Measurements from ENCODE around the gene DUS1L.
"Not testable (repeated sequence)": the region's sequence is repeated elsewhere in the genome, so short reads cannot be mapped to it uniquely, and the experiment has no call there.

Gene DUS1L

DNA sequence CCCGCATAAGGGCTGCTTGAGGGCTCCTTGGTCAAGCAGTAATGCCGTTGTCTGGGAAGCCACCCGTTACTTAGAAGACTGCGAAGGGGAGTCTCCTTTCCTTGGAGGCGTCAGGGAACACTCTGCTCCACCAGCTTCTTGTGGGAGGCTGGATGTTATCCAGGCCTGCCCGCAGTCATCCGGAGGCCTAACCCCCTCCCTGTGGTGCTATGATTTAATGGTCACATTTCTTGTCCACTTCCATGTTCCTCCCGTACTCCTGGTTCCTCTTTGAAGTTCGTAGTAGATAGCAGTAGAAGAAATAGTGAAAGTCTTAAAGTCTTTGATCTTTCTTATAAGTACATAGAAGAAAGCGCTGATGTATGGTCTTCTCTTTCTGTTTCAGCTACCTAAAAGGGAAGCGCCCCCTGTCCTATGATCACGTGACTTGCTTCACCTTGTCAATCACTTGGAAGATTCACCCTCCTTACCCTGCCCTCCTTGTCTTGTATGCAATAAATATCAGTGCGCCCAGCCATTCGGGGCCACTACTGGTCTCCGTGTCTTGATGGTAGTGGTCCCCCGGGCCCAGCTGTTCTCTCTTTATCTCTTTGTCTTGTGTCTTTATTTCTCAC lies 26.7 kb downstream of the DUS1L start:
- DNase-seq: not testable (repeated sequence)

DNA sequence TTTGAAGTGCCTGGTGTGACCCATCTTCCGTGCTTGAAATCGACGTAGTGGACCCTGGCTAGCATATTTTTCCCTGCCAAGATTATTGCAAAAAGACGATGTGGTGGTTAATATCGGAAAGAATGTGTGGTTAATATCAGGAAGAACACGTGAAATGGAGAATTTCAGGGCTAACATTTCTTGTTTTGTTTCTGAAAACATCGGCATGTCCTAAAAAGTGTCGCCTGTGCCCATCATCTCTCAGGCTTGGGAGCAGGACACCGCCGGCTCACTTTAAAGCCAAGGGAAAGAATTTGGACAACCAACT lies 27.8 kb downstream of the DUS1L start:
- DNase-seq: no peak

- peak; percentile 98 for DNase-seq
These were observed 28.3 kb downstream of the DUS1L start, which contains the start of gene DCXR for GRCh38 chr17:82037092-82037888. Gene DCXR, minus strand, starts transcription at chr17:82037697. Its CDS starts 15 bp downstream, at chr17:82037682.

GRCh38 chr17:82036634-82037091 lies 28.9 kb downstream of the DUS1L start:
- no peak for DNase-seq

DNA sequence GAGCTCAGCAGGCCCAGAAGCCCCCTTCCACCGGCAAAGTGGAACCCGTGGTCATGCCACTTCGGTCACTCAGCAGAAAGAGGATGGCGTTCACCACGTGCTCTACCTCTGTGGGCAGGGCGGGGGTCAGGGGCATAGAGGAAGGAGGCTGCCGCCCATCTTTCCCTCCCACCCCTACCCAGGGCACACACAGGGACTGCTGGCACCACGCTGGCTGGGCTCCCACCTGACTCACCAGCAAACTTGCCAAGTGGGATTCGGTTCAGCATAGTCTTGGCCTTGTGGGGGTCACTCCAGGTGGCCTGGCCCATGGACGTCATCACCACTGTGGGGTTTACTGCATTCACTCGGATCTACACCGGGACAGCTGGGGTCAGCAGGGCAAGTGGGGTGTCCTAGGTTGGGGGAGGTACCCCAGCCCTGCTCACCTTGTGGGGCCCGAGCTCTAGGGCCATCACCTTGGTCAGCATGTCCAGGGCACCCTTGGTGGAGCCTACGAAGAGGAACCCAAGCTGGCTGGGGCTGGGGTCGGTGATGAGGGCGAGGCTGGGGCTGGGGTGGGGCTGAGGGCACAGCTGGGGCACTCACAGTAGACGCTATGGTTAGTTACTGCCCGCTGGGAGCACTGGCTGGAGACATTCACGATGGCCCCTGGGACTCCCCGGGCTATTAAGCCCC lies 29.5 kb downstream of the DUS1L start:
- DNase-seq: no peak

GRCh38 chr17:82035488-82035887 lies 30.1 kb downstream of the DUS1L start:
- DNase-seq: no peak

- no peak for DNase-seq
These were observed 31.1 kb downstream of the DUS1L start for GRCh38 chr17:82034371-82035011.

GRCh38 chr17:82033359-82034085 lies 32.1 kb downstream of the DUS1L start:
- DNase-seq: no peak

GRCh38 chr17:82031885-82032627 lies 33.5 kb downstream of the DUS1L start:
- peak; percentile 58 for DNase-seq

DNA sequence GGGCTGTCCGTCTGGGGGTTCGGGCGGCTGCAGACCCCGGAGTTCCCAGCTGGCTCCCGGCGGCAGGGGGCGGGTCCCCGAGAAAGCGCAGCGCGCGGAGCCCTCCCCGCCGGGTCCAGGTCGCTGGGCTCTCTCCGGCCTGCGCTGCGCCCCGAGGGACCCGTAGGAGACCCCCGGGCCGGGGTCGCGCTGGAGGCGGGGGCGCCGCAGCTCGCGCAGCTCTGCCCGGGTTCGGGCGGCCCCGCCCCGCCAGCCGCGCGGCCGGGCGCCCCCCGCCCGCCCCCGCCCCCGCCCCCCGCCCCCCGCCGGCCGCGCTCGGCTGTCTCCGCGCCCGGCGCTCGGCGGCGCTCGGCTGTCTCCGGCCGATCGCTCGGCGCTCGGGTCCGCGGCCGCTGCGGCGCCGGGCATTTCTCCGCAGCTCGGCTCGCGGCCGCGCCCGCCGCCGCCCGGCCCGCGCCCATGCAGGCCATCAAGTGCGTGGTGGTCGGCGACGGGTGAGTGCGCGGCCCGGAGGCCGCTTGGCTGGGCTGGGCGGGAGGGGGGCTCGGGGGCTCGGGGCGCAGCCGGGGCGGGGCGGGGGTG lies 34.2 kb downstream of the DUS1L start, which contains the start of gene RAC3:
Gene RAC3 (plus strand): TSS at position 376 of the 582 bp plus-strand sequence. CDS start 84 bp downstream, at position 460.
- no peak for DNase-seq

DNA sequence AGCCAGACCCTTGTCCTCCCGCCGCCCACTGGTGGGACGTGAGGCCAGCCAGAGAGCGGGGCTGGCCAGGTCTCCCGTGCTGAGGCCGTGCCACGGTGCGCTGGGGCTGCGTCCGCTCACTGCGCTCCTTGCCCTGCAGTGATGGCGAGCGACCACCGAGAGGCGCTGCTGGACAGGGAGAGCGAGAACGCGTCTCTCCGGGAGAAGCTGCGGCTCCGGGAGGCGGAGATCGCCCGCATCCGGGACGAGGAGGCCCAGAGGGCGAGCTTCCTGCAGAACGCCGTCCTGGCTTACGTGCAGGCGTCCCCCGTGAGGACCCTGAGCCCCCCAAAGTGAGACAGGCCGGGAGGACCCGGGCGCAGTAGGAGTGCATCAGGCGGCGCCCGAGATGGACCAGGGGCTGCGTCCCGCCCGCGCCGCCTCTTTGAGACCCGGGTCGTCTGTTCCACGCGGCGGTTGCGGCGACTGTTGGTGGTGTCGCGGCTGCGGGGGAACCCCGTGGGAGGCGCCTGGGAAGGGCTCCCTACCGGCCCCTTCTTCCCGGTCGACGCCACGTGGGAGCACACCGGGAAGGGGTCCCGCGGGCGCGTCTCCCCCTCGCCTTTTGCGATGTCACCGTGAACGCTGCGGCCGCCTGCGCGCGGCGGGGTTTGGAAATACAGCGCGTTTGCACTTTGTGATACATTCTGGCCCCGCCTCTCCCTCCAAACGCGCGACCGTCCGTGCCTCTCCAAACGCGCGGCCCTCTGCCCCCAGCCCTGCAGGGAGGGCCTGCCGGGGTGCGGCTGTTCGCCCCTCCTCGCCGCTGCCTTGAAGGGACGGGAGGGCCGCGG lies 34.9 kb downstream of the DUS1L start:
- peak; percentile 89 for DNase-seq

GRCh38 chr17:82029990-82030469 lies 35.6 kb downstream of the DUS1L start:
- DNase-seq: no peak

DNA sequence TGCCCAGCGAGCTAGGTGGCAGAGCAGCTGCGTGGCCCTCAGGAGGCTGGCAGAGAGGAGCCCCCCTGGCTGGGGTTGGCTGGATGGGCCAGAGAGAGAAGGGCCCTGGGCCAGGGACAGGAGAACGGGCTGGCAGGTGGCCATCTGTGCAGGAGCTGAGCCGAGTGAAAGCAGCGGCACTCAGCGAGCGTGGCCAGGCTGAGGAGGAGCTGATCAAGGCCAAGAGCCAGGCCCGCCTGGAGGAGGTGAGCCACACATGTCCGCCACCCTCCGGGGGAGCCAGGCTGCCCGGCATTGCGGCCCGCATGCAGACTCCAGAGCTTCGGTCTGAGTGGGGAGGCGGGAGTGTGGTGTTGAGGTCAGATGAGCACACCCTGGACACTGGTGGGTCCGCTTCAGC lies 36.2 kb downstream of the DUS1L start:
- DNase-seq: no peak

DNA sequence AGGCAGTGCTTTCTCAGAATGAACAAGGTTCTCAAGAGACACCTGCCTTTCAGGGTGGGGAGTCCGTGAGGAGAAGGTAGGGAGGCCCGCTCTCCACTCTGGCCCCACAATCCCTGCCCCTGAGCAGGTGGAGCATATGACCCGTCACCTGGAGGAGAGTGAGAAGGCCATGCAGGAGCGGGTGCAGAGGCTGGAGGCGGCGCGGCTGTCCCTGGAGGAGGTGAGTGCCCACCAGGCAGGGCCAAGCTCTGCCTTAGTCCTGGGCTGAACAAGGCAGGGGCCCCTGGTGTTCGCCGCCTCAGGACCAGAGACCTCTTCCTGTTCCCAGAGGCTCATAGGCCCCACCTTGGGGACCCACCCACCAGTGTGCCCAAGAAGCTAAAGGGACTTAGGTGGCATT lies 36.6 kb downstream of the DUS1L start:
- DNase-seq: no peak

DNA sequence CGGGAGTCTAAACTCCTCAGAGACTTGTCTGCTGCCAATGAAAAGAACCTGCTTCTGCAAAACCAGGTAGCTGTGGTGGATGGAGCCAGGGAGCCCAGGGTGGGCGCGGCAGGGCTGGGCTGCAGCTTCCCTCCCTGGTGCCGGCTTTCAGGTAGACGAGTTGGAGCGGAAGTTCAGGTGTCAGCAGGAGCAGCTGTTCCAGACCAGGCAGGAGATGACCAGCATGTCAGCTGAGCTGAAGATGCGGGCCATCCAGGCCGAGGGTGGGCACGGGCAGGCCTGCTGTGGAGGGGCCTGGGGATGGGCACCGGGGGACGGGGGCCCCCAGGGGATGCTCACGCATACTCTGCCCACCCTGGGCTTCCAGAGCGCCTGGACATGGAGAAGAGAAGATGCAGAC lies 37.4 kb downstream of the DUS1L start:
- no peak for DNase-seq

GRCh38 chr17:82025401-82026107 lies 40.0 kb downstream of the DUS1L start:
- DNase-seq: no peak

DNA sequence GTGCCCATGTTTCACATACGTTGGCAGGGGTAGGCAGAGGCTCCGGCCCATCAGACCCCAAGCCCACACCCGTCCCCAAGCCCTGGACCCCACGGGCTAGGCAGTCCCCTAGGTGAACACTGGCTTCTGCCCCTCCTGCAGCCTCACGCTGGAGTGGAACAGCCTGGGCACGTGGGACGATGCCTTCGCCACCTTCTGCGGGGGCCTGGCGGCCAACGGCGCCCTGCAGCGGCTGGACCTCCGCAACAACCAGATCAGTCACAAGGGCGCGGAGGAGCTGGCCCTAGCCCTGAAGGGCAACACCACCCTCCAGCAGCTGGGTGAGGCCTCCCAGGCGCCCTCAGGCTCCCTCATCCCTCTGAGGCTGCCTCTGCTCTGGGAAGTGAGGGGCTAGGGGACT lies 40.7 kb downstream of the DUS1L start:
- DNase-seq: no peak

GRCh38 chr17:82023447-82024241 lies 42.0 kb downstream of the DUS1L start:
- DNase-seq: peak; percentile 26

GRCh38 chr17:82022981-82023446 lies 42.6 kb downstream of the DUS1L start, which contains the start of gene LRRC45:
Gene LRRC45, plus strand, starts transcription at chr17:82023305. Its CDS starts 339 bp downstream, at chr17:82023644.
- peak; percentile 100 for DNase-seq

Data from activated CD4-positive, alpha-beta T cell treated with anti-CD3 and anti-CD28 coated beads, Interleukin-10, Interleukin-2, amounts not matched to agents 100 ng/mL and 50 ng/mL, durations not matched to agents 16 hours and 8 hours (primary cell).